OCI-LY3 (cell line): ENCODE data around the gene FNDC3A.

ENCODE experiments used
- EZH2phosphoT487 ChIP-seq: fragments of 200-600 bp; shearing (Covaris generic); IDR thresholded peaks from 2 replicates; pipeline ENCODE4 v1.6.1; 2018; ENCODE audit warnings: antibody characterized with exemption, mixed run types, low read depth
- TF ChIP-seq, protein P1 (sequence below): fragments of 200-600, 300-600 bp; sonication (generic); IDR thresholded peaks from 2 replicates; pipeline ENCODE4 v1.5.1; 2014; ENCODE audit warnings: antibody characterized with exemption, low read length, low read depth

DNA sequence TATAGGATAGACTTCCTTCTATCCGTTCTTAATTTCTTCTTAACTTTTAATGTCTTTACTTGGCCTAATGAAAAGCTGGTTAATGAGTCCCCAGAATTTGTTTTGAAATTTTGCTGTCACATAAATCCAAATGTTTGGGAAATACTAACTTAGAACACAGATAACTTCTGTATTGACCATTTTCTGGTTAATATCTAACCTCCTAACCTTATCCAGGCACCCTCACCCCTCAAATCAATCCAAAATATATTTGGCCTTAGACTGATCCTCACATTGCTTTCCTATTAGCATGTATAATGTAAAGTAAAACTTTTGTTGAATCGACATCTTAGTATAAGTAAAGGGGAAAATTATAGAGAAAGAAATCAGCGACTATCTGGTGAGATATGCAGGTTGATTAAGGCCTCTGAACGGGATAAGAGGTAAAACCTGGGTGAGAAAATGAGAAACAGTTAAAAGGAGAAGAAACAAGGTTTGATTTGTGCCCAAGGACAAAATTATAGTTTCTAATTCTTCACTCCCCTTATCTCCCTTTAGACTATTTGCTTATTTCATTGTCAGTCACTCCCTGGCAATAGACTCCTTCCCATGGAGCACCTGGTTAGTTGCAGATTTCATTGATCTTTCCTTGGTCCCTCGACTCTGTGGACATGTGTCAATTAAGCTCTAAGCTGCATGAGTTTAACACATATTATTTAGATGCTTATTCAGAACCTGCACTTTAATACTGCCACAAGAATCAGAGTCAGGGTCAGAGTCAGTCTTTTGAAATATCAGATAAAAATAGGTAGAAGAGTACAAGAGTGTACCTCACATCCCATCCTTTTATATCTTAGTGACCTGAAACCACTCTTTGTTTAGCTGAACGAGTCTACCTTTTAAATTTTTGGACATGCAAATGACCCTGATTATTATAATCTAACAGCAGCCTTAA lies 125.2 kb downstream of the FNDC3A start:
- TF ChIP-seq, protein P1, sequence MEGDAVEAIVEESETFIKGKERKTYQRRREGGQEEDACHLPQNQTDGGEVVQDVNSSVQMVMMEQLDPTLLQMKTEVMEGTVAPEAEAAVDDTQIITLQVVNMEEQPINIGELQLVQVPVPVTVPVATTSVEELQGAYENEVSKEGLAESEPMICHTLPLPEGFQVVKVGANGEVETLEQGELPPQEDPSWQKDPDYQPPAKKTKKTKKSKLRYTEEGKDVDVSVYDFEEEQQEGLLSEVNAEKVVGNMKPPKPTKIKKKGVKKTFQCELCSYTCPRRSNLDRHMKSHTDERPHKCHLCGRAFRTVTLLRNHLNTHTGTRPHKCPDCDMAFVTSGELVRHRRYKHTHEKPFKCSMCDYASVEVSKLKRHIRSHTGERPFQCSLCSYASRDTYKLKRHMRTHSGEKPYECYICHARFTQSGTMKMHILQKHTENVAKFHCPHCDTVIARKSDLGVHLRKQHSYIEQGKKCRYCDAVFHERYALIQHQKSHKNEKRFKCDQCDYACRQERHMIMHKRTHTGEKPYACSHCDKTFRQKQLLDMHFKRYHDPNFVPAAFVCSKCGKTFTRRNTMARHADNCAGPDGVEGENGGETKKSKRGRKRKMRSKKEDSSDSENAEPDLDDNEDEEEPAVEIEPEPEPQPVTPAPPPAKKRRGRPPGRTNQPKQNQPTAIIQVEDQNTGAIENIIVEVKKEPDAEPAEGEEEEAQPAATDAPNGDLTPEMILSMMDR = no peak
- no peak for TF ChIP-seq EZH2phosphoT487
